Right lobe of liver (tissue), 6 donors: ENCODE measurements around the gene TESK1. TPM values are rescaled to one million over a fixed set of nuclear protein-coding genes. Genes with fewer than 3 reads are reported as not detected.

Experiments
- ATAC-seq, 4 donors: fragments of 200-7000 bp; cut with Tn5 transposase; one replicate each; pipeline ENCODE4 v1.9.1; 2020; ENCODE audit warnings: mild to moderate bottlenecking in 4 of 4, moderate library complexity in 4 of 4
- DNase-seq, 3 donors: peaks; one replicate each; pipeline ENCODE4 v3.0.0-alpha.2; 2020
- H3K27ac ChIP-seq, 3 donors: fragments of 200-600 bp; one replicate each; pipeline ENCODE4 v1.8.0; 2022
- H3K27me3 ChIP-seq, 2 donors: fragments of 200-600 bp; one replicate each; pipeline ENCODE4 v1.8.0; 2022
- H3K36me3 ChIP-seq, 4 donors: fragments of 200-600 bp; sonication (generic) in 1 of 4; one replicate each; pipeline versions ENCODE4 v1.5.1 to v1.8.0; 2017 to 2022; ENCODE audit warnings: control low read depth in 1 of 4
- H3K4me1 ChIP-seq, 4 donors: fragments of 200-600 bp; sonication (generic) in 1 of 4; one replicate each; pipeline versions ENCODE4 v1.5.1 to v1.8.0; 2017 to 2022; ENCODE audit warnings: control low read depth in 1 of 4
- H3K4me3 ChIP-seq, 3 donors: fragments of 200-600 bp; one replicate each; pipeline ENCODE4 v1.8.0; 2022
- H3K9me3 ChIP-seq, 4 donors: fragments of 200-600 bp; sonication (generic) in 1 of 4; one replicate each; pipeline versions ENCODE4 v1.5.1 to v1.8.0; 2017 to 2022; ENCODE audit warnings: control low read depth in 1 of 4
- CTCF ChIP-seq, 4 donors: fragments of 200-600 bp in 3 of 4; fragments of 450-650 bp in 1 of 4; IDR thresholded peaks; one replicate each; pipeline versions ENCODE4 v1.5.1 to v1.8.0; 2016 to 2022; ENCODE audit warnings: antibody characterized with exemption in 4 of 4, mild to moderate bottlenecking in 2 of 4
- POLR2A ChIP-seq: fragments of 450-650 bp; IDR thresholded peaks from one replicate; pipeline ENCODE4 v1.6.1; 2017; ENCODE audit warnings: antibody characterized with exemption, mild to moderate bottlenecking
- WGBS: methylation state at CpG from one replicate; pipeline ENCODE4 v1.1.6; 2018; ENCODE audit warnings: low coverage, low lambda C conversion rate; ENCODE audit not compliant: insufficient coverage; ENCODE audit errors: missing lambda C conversion rate; 5-methylcytosine and 5-hydroxymethylcytosine counted together
- intact Hi-C, 2 donors: fragments of 100-400 bp; cut with DNase I; formaldehyde crosslinking; loops; one replicate each; pipeline versions ENCODE4 v1.11.2 to v1.14.1; 2022
- total RNA-seq, 6 experiments: library from RNA; depleted of rRNA in 2 of 6; stranded (reverse); fragments of >200 nt in 2 of 6; fragmentation: NEBNext Ultra II Directional in 3 of 6; extraction: Animal tissue kit (Norgen Biotek cat#: 25700) in 3 of 6; gene quantifications; one replicate each; pipeline versions ENCODE4 v1.1.0 to v1.2.4, GENCODE V29; 2016 to 2023
- donor health status: DM: no; HTN: yes; CAD: no.
- donor health status: DM: no; HTN: no; CAD: no.
- donor health status: DM: no; HTN: no; CAD: no.
- donor health status: DM: no; HTN: yes; CAD: no.
- donor health status: DM: no; HTN: yes; CAD: no.

The TESK1 gene
- total RNA-seq, 6 experiments from 2014 or later, result 10.7 to 17.2 (median 13.4) TPM

DNA sequence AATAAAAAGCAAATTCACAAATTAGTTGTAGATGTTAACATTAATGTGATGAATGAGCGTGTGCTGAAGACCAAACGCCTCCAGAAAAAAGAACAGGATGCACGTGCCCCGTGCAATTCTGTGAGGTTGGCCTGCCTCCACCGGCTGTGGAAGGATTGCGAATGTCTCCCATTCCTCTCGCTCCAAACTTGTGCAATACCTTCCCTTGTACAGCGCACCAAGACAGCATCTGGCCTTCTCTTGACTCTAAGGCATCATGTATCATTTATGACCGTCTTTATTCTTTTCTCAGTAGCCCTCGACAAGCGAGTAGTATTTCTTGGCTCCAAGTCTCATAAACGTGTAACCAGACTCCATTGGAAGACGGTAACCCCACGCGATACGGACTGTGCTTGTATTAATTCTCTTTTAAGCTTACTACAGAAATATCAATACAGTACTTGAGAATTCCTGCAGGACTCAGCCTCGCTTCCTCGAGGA is 1.5 kb upstream of the TESK1 start:
- ATAC-seq, result peak; percentile 6 to 26 (median 12)
- H3K27ac ChIP-seq, result peak overlapping the region; percentile 28 to 89 (median 46)
- WGBS, result 9% methylated on average over 18 of the region's 18 CpGs
- DNase-seq, result peak in 2 of 3 donors; percentile 40 to 71
- peaks cover 0 to 5% (median under 1%) of the 10 kb centered on the region in 4 donors for H3K36me3 ChIP-seq
- peaks cover 0 to 11% (median 3%) of the 10 kb centered on the region in 4 donors for H3K4me1 ChIP-seq
- H3K4me3 ChIP-seq, result peak overlapping the region; percentile 15 to 85 (median 61)
- H3K9me3 ChIP-seq, result no peaks in the 10 kb centered on the region
- TF ChIP-seq CTCF (IDR thresholded peaks at IDR 0.05) (no peak), POLR2A (no peak)
- H3K27me3 ChIP-seq, result no peaks in the 10 kb centered on the region
- intact Hi-C loops, result no loop called here

DNA sequence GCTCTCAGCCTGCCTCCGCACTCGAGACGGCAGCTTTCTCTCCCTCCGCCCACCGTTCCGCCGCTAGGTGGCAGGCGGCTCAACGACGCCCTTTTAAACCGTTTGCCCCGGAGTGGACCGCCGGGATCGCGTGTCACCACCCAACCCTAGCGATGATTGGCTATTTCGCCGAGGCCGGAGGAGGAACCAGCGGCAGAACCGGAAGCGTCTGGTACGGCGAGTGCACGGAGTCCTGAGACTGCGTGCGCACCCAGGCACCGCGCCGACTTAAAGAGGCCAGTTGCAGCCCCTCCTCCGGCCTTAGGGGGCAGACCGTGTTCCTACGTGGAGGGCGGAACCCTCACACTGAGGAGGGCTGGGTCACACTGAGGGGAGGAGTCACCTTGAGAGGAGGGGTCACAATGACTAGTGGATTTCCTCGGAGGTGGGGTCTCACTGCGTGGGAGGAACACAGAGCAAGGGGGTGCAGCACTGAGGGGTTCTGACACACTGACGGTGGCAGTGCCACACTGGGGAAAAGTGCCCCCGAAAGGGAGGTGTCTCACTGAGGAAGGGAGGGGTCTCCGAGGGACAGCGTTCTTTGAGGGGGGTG is 980 bp upstream of the TESK1 start:
- Histone ChIP-seq H3K4me3 (peak overlapping the region; percentile 61 to 85 (median 65)), H3K4me1 (peaks cover 0 to 11% (median 3%) of the 10 kb centered on the region in 4 donors), H3K36me3 (peaks cover 0 to 10% (median 4%) of the 10 kb centered on the region in 4 donors), H3K27ac (peak overlapping the region; percentile 83 to 89 (median 89)), H3K9me3 (no peaks in the 10 kb centered on the region), H3K27me3 (no peaks in the 10 kb centered on the region)
- TF ChIP-seq POLR2A (peak; percentile 64), CTCF (IDR thresholded peaks at IDR 0.05) (peak; percentile 93 to 98 (median 97))
- ATAC-seq (peak; percentile 92 to 95 (median 92)), DNase-seq (peak; percentile 99 to 100 (median 100))
- under 1% methylated on average over 28 of the region's 41 CpGs for WGBS
- intact Hi-C loops, result no loop called here

- no peaks in the 10 kb centered on the region for H3K9me3 ChIP-seq
- peak overlapping the region; percentile 27 to 89 (median 30) for H3K27ac ChIP-seq
- peak overlapping the region; percentile 61 to 85 (median 68) for H3K4me3 ChIP-seq
- TF ChIP-seq CTCF (IDR thresholded peaks at IDR 0.05), result no peak
- no peak for TF ChIP-seq POLR2A
- peaks cover 0 to 17% (median 6%) of the 10 kb centered on the region in 4 donors for H3K36me3 ChIP-seq
- H3K27me3 ChIP-seq, result no peaks in the 10 kb centered on the region
- DNase-seq (peak in 2 of 3 donors; percentile 45 to 60), ATAC-seq (no peak)
- intact Hi-C loops, result no loop called here
- H3K4me1 ChIP-seq, result peaks cover 0 to 11% (median 3%) of the 10 kb centered on the region in 4 donors
- WGBS, result no CpG with 5 or more reads among the region's 76 CpGs
Measured at GRCh38 chr9:35605351-35606137, 482 bp downstream of the TESK1 start.

DNA sequence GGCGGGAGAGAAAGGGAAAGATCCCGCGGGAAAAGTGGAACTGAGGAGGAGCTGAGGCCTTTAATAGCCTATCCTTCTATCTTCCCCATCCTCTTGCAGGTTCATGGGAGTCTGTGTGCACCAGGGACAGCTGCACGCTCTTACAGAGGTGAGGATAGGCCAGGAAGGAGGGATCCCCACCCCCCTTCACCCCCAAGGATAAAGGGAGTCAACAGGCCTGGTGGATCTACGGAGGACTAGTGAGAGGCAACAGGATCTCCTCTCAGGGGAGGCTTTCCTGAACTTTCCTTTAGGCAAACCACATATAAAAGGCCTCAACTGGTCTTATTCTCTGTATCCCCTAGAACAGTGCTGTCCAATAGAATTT is 1.1 kb downstream of the TESK1 start:
- Histone ChIP-seq H3K4me1 (peaks cover 0 to 11% (median 3%) of the 10 kb centered on the region in 4 donors), H3K36me3 (peaks cover 0 to 17% (median 6%) of the 10 kb centered on the region in 4 donors), H3K27me3 (no peaks in the 10 kb centered on the region), H3K27ac (no peak overlapping the region), H3K9me3 (no peaks in the 10 kb centered on the region), H3K4me3 (peak overlapping the region; percentile 61 to 85 (median 68))
- WGBS, result 8% methylated on average over 2 of the region's 5 CpGs
- intact Hi-C loops, result no loop called here
- no peak for ATAC-seq
- no peak for DNase-seq
- TF ChIP-seq CTCF (IDR thresholded peaks at IDR 0.05), result no peak
- TF ChIP-seq POLR2A, result no peak
